Type B pancreatic cell (in vitro differentiated cells): ENCODE measurements around the gene TXNL4A. TPM values are rescaled to one million over a fixed set of nuclear protein-coding genes. Genes with fewer than 3 reads are reported as not detected.

Source experiments
- DNase-seq: peaks from one replicate; pipeline ENCODE4 v3.0.0; 2021; ENCODE audit warnings: mixed read lengths; ENCODE audit not compliant: unreplicated experiment; ENCODE audit errors: extremely low spot score
- H3K27ac Mint-ChIP-seq: 2 replicates; pipeline ENCODE4 v1.8.0; 2021; ENCODE audit warnings: mild to moderate bottlenecking, mixed read lengths
- H3K27me3 Mint-ChIP-seq: 2 replicates; pipeline ENCODE4 v1.8.0; 2021; ENCODE audit warnings: mixed read lengths
- H3K36me3 Mint-ChIP-seq: 2 replicates; pipeline ENCODE4 v1.8.0; 2021; ENCODE audit warnings: mixed read lengths
- H3K4me1 Mint-ChIP-seq: one replicate; pipeline ENCODE4 v1.8.0; 2021; ENCODE audit warnings: mixed read lengths; ENCODE audit not compliant: unreplicated experiment
- H3K4me3 Mint-ChIP-seq: 2 replicates; pipeline ENCODE4 v1.8.0; 2021; ENCODE audit warnings: mild to moderate bottlenecking, mixed read lengths
- H3K9me3 Mint-ChIP-seq: 2 replicates; pipeline ENCODE4 v1.8.0; 2021; ENCODE audit warnings: mixed read lengths
- CTCF ChIP-seq: fragments of 200-600 bp; sonication (generic); conservative IDR thresholded peaks from 2 replicates; pipeline ENCODE4 v1.5.0; 2021; ENCODE audit warnings: antibody characterized with exemption, mild to moderate bottlenecking
- total RNA-seq: library from RNA; stranded (reverse); gene quantifications from 2 replicates; pipeline ENCODE4 v1.2.1, GENCODE V29; 2021; ENCODE audit warnings: low replicate concordance

Gene TXNL4A
- total RNA-seq, 1 donor from 2014 or later, result 103 TPM

- Mint-ChIP-seq H3K9me3 (peaks cover 6% of the 10 kb centered on the region), H3K4me3 (no peak overlapping the region), H3K27ac (no peak overlapping the region), H3K27me3 (no peaks in the 10 kb centered on the region), H3K36me3 (peaks cover 28% of the 10 kb centered on the region), H3K4me1 (no peaks in the 10 kb centered on the region)
- DNase-seq, result peak; percentile 64
- TF ChIP-seq CTCF, result no peak
These were observed 63.3 kb downstream of the TXNL4A start for GRCh38 chr18:79924814-79925731.

GRCh38 chr18:79923896-79924585 is 64.3 kb downstream of the TXNL4A start:
- H3K27me3 Mint-ChIP-seq, result no peaks in the 10 kb centered on the region
- H3K4me1 Mint-ChIP-seq, result no peaks in the 10 kb centered on the region
- no peak for TF ChIP-seq CTCF
- peaks cover 20% of the 10 kb centered on the region for H3K36me3 Mint-ChIP-seq
- no peak overlapping the region for H3K27ac Mint-ChIP-seq
- DNase-seq, result peak; percentile 50
- H3K9me3 Mint-ChIP-seq, result peaks cover 4% of the 10 kb centered on the region
- H3K4me3 Mint-ChIP-seq, result no peak overlapping the region

GRCh38 chr18:79922971-79923411 is 65.4 kb downstream of the TXNL4A start:
- DNase-seq, result no peak
- Mint-ChIP-seq H3K27ac (no peak overlapping the region), H3K9me3 (no peaks in the 10 kb centered on the region), H3K4me3 (no peak overlapping the region), H3K36me3 (peaks cover 15% of the 10 kb centered on the region), H3K4me1 (no peaks in the 10 kb centered on the region), H3K27me3 (no peaks in the 10 kb centered on the region)
- TF ChIP-seq CTCF, result no peak

- Mint-ChIP-seq H3K9me3 (no peaks in the 10 kb centered on the region), H3K4me3 (no peak overlapping the region), H3K36me3 (peaks cover 17% of the 10 kb centered on the region), H3K27ac (no peak overlapping the region), H3K4me1 (no peaks in the 10 kb centered on the region), H3K27me3 (no peaks in the 10 kb centered on the region)
- no peak for TF ChIP-seq CTCF
- peak; percentile 42 for DNase-seq
These were observed 66.1 kb downstream of the TXNL4A start for GRCh38 chr18:79921984-79922965.

Other genes starting within 250 kb of the TXNL4A start
- 0.29 TPM in 1 of 2 replicates, not detected in the other for gene KCNG2, start 190.6 kb downstream of the TXNL4A start, total RNA-seq
- gene SLC66A2, start 36.9 kb downstream of the TXNL4A start, total RNA-seq, result 39.3 and 39.7 TPM in 2 replicates
- 9.9 and 25.0 TPM in 2 replicates for gene HSBP1L1, start 23.9 kb downstream of the TXNL4A start, total RNA-seq
- 17.7 and 37.8 TPM in 2 replicates for gene RBFA, start 45.9 kb upstream of the TXNL4A start, total RNA-seq
- 26.4 and 28.4 TPM in 2 replicates for gene ADNP2, start 120.7 kb upstream of the TXNL4A start, total RNA-seq